Kidney epithelial cell (primary cell): ENCODE measurements around the gene LPAR3. TPM values are rescaled to one million over a fixed set of nuclear protein-coding genes. Genes with fewer than 3 reads are reported as not detected.
A peak's percentile ranks its signal among the peaks of the same experiment; 100 is the strongest.

Source experiments
- DNase-seq: peaks from one replicate; pipeline ENCODE4 v3.0.0-alpha.2; 2010; ENCODE audit warnings: low read depth
- H3K27me3 ChIP-seq: 2 replicates; pipeline ENCODE4 v1.6.0; 2011; ENCODE audit warnings: low read length; ENCODE audit not compliant: control insufficient read depth, insufficient read depth
- H3K36me3 ChIP-seq: 2 replicates; pipeline ENCODE4 v1.5.1; 2011; ENCODE audit warnings: low read length; ENCODE audit not compliant: control insufficient read depth, insufficient read depth
- H3K4me3 ChIP-seq: 2 replicates; pipeline ENCODE4 v1.5.1; 2011; ENCODE audit warnings: low read depth, mild to moderate bottlenecking, control low read depth, low read length
- total RNA-seq: library from RNA; depleted of rRNA; stranded (reverse); fragments of >200 nt; gene quantifications from 2 replicates; pipeline ENCODE4 v1.2.3, GENCODE V29; 2015
- TF ChIP-seq, protein P1 (sequence below): IDR thresholded peaks from 2 replicates; pipeline ENCODE4 v1.5.1; 2011; ENCODE audit warnings: mild to moderate bottlenecking, moderate library complexity, low read length, control low read depth, inconsistent platforms; ENCODE audit not compliant: insufficient read depth, poor library complexity, severe bottlenecking

The LPAR3 gene
- total RNA-seq, 1 donor from 2014 or later: 0.58 TPM

DNA sequence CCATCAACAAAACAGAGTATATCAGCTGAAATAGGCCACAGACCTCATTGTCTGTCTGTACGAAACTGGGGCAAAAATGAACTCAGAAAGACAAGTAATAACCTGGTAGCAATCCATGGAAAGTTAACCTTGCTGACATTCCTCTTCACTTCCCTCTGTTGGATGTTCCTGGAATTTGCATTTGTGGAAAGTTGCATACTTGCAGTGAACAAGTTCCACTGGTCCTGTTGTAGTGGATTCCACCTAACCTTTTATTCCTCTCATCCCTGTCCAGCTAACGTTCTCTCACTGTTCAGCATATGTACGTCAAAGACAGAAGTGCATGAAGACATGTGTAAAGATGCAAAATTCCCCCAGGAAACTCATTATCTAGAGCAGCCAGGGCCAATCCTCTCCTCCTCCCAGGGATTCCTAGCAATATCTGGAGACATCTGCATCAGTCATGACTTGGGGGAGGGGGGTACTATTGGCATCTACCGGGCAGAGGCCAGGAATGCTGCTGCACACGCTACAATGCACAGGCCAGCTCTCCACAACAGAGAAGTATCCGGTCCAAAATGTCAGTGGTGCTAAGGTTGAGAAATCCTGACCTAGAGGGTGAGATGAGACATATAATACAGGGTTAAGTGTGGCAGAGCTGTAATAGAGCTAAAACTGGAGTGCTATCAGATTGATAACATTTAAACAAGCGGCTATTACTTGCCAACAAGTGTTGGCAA is 8.2 kb downstream of the LPAR3 start:
- no peak for DNase-seq
- no peak overlapping the region for H3K4me3 ChIP-seq
- TF ChIP-seq, protein P1, sequence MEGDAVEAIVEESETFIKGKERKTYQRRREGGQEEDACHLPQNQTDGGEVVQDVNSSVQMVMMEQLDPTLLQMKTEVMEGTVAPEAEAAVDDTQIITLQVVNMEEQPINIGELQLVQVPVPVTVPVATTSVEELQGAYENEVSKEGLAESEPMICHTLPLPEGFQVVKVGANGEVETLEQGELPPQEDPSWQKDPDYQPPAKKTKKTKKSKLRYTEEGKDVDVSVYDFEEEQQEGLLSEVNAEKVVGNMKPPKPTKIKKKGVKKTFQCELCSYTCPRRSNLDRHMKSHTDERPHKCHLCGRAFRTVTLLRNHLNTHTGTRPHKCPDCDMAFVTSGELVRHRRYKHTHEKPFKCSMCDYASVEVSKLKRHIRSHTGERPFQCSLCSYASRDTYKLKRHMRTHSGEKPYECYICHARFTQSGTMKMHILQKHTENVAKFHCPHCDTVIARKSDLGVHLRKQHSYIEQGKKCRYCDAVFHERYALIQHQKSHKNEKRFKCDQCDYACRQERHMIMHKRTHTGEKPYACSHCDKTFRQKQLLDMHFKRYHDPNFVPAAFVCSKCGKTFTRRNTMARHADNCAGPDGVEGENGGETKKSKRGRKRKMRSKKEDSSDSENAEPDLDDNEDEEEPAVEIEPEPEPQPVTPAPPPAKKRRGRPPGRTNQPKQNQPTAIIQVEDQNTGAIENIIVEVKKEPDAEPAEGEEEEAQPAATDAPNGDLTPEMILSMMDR: peak; percentile 8
- no peaks in the 10 kb centered on the region for H3K36me3 ChIP-seq
- no peaks in the 10 kb centered on the region for H3K27me3 ChIP-seq

DNA sequence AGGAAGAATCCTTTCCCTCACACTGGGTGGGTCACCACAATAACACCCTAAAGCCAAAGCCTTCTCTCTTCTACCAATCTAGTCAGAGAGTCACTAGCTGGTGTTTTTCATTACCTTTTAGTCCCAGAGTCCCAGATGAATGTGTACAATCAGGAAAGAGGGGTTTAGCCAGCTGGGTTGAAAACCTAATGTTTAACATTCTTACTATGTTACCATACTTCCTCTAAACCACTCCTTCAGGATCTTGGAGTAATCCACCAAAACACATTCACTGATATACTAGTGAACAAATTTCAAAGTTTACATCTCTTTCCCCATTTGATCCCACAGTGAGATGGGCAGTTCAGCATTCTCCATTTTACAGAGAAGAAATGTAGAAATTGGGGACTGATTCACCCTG is 9.7 kb downstream of the LPAR3 start:
- Histone ChIP-seq H3K4me3 (no peak overlapping the region), H3K27me3 (no peaks in the 10 kb centered on the region), H3K36me3 (no peaks in the 10 kb centered on the region)
- DNase-seq: no peak
- TF ChIP-seq, protein P1: no peak

DNA sequence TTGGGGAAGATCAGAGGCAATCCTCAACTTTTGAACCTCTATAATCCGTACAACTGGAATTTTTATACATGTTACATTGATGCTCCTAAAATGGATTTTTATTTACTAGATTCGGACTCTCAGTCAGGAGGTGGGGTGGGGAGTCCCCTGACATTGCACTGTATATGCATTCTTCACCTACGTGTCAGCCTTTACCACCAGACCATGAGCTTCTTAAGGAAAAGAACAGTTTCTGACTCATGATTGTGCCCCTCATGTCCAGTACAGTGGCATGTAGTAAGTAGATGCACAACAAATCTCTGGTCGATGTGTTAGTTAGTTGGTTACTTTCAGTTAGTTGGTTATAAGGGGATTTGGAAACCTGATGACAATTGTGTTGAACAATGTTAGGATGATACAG is 15.4 kb downstream of the LPAR3 start:
- H3K4me3 ChIP-seq: no peak overlapping the region
- DNase-seq: no peak
- no peaks in the 10 kb centered on the region for H3K27me3 ChIP-seq
- no peaks in the 10 kb centered on the region for H3K36me3 ChIP-seq
- TF ChIP-seq, protein P1: no peak

DNA sequence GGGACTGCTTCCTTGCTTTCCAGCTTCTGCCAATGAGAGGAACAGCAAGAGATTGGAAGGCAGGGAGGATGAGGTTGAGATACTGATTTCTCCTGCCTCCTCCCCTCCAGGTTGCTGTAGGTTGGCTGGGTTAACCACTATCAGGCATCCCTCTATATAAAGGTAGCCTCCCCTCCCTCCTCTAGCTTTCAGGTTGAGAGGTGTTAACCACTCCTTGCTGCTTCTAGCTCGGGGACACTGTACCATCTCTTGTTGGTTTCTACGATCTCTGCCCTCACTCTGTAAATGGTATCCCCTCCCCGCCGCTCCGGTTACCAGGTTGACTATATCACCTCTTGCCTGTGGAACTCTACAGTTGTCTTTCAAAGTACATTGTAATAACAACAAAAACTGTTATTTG is 16.7 kb downstream of the LPAR3 start:
- TF ChIP-seq, protein P1: no peak
- DNase-seq: no peak
- H3K27me3 ChIP-seq: no peaks in the 10 kb centered on the region
- no peak overlapping the region for H3K4me3 ChIP-seq
- H3K36me3 ChIP-seq: no peaks in the 10 kb centered on the region

DNA sequence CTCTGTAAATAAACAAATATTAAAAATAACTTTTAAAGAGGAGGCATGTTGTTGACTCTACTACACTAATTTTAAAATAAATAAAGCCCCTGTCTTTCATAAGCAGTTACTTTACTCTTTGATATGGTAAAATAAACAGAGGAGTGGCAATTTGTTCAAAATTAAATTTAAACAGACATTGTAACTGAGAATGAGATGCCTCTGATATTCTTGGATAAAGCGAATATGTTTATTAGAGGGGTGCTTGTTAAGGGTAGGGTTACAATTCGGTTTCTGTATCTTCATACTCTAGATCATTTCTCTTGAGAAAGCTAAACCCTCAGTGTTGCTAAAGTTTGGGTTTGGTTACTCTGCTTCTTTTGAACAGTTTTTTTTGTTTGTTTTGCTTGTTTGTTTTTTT is 19.6 kb downstream of the LPAR3 start:
- TF ChIP-seq, protein P1: no peak
- H3K27me3 ChIP-seq: no peaks in the 10 kb centered on the region
- H3K36me3 ChIP-seq: no peaks in the 10 kb centered on the region
- H3K4me3 ChIP-seq: no peak overlapping the region
- no peak for DNase-seq
